Glomerular visceral epithelial cell (primary cell): ENCODE results near the gene SAMD4A.
A peak's percentile ranks its signal among the peaks of the same experiment; 100 is the strongest.

Source experiments
- DNase-seq: peaks from one replicate; pipeline ENCODE4 v3.0.0-alpha.2; 2016; ENCODE audit errors: extremely low spot score

Gene SAMD4A

GRCh38 chr14:54566410-54567223, at the start of gene SAMD4A:
Gene SAMD4A, plus strand, starts transcription at chr14:54567128. Its CDS starts 789 bp downstream, at chr14:54567917.
- DNase-seq, result peak; percentile 94

- DNase-seq, result no peak
Observed at GRCh38 chr14:54524410-54524809, 42.5 kb upstream of the SAMD4A start.

GRCh38 chr14:54528973-54529372, 38.0 kb upstream of the SAMD4A start:
- DNase-seq, result no peak

DNA sequence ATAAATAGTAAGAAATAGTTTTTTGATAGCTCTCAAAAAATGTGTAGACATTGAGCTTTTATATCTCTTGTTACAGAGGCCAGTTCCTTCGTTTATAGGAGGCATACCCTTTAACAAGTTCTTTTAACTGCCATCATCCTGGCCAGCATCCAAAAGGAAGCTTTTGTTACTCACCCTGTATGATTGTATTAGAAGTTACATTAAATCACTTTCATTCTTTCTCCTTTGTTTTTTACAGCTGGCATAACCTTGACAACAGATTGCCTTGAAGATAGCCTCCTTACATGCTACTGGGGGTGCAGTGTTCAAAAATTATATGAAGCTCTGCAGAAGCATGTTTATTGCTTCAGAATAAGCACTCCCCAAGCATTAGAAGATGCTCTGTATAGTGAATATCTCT, 37.1 kb upstream of the SAMD4A start:
- peak; percentile 47 for DNase-seq

DNA sequence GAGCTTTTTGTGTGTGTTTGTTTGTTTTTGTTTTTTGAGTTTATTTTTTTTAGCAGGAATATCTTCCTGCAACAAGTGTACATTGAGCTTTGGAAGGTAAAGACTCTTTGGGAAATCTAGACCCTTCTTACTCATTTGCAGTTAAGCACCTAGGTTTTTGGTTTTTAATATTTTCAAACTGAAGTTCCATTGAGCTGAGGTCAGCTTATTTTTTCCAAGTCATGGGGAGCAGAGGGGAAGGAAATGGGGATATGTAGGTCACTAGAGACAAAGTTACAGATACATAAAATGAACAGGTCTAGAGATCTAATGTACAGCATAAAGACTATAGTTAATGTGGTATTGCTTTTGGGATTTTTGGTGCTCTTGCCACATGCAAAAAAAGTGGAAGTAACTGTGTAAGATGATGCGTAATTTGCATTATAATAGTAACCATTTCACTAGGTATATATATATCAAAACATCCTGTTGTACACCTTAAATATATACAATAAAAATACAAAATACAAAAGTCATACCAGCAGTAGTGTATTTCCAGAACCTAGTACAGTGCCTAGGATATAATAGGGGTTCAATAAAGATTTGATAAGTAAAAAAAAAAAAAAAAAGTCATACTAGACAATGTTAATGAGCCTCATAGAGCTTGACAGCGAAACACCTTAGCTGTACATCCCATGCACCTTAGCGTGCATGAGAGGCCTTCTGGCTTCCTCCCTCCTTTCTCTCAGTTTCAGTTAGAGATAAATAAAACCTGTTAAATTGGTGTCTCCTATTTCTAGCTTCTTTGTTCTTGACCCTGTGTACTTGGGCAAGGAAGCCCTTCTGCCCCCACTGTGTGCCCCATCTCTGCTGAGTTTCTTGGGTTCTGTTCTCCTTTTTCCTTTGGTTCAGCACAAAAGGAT, 34.6 kb upstream of the SAMD4A start:
- no peak for DNase-seq

- no peak for DNase-seq
Observed at GRCh38 chr14:54533100-54533499, 33.8 kb upstream of the SAMD4A start.

- no peak for DNase-seq
Observed at GRCh38 chr14:54535126-54535525, 31.8 kb upstream of the SAMD4A start.

DNA sequence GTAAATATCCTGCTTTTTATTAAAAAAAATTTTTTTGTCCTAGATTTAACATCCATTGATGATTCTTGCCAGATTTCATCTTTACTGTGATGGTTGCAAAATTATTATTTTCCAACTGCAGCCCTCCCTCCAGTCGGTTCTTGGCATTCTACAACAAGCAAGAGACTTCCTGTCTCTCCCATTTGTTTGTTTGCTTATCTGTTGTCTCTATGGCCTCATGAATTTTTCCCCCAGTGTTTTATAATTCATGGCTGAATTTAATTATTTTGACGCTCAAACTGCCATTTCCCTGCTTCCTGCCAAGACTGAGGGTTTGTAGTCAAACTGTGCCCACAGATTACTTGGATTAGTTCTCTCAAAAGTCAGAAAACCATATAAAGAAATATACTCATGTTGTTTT, 31.3 kb upstream of the SAMD4A start:
- no peak for DNase-seq

- DNase-seq, result no peak
Observed at GRCh38 chr14:54537651-54538050, 29.3 kb upstream of the SAMD4A start.

DNA sequence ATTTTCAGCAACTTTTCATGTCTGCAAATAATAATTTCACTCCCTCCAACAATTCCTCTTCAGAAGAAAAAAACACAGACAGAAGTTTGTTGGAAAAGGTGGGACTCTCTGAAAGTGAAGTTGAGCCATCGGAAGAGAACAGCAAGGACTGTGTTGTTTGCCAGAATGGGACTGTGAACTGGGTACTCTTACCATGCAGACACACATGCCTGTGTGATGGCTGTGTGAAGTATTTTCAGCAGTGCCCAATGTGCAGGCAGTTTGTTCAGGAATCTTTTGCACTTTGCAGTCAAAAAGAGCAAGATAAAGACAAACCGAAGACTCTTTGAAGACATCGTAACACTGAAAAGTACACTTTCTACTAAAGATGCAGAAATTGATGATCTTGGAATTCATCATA, 28.9 kb upstream of the SAMD4A start:
- no peak for DNase-seq

GRCh38 chr14:54547583-54547982, 19.3 kb upstream of the SAMD4A start:
- no peak for DNase-seq

DNA sequence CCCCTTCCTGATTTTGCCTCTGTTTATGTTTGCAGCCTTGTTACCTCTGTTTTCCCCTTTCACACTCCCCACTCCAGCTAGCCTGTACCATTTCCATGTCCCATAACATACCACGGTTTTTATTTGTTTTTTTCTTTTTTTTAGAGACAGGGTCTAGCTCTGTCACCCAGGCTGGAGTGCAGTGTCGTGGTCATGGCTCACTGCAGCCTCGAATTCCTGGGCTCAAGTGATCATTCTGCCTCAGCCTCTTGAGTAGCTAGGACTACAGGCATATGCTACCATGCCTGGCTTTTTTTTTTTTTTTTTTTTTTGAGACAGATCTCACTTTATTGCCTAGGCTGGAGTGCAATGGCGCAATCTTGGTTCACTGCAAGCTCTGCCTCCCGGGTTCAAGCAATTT, 18.4 kb upstream of the SAMD4A start:
- no peak for DNase-seq

DNA sequence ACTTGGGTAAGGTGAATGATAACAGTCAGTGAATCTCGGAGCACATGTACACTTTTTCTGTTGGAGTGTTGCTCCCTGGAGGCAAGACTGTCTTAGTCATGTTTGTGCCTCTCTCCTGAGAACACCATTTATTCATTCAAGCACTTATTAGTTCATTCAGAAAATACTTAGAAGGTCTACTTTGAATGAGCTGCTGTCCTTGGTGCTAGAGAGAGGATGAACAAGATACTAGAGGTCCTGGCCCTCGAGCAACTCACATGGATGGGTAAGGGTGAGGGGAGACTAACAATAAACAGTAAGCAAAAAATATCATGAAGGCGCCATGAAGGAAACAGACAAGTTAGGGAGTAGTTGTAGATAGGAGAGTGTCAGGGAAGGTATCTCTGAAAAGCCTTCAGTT, 17.1 kb upstream of the SAMD4A start:
- no peak for DNase-seq

- no peak for DNase-seq
Observed at GRCh38 chr14:54550514-54550913, 16.4 kb upstream of the SAMD4A start.

GRCh38 chr14:54554401-54554800, 12.5 kb upstream of the SAMD4A start:
- no peak for DNase-seq

DNA sequence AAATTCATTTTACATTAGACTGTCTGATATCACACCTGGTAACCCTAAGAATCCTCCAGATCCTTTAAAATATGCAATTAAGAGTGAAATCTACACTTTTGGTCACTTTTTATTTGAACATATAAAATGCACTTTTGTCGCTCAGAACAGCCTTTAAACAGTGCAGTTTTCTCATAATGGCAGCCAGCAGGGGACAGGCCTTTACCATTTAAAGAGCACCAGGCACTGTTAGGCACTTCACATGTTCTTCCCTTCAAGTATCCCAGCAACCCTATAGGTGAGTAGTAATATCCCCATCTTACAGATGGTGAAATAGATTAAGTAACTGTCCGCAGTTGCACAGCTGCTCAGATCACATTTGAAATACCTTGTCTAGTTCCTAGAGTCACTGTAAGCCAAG, 11.3 kb upstream of the SAMD4A start:
- no peak for DNase-seq

DNA sequence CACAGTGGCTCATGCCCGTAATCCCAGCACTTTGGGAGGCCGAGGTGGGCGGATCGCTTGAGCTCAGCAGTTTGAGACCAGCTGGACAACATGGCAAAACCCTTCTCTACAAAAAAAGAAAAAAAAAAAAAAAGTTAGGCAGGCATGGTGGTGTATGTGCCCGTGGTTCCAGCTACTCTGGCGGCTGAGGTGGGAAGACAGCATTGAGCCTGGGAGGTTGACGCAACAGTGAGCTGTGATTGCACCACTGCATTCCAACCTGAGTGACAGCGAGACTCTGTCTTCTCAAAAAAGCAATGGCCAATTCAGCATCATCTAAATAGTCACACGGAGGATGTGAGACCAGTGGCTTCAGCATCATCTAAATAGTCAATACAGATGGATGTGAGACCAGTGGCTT, 10.4 kb upstream of the SAMD4A start:
- DNase-seq, result no peak

DNA sequence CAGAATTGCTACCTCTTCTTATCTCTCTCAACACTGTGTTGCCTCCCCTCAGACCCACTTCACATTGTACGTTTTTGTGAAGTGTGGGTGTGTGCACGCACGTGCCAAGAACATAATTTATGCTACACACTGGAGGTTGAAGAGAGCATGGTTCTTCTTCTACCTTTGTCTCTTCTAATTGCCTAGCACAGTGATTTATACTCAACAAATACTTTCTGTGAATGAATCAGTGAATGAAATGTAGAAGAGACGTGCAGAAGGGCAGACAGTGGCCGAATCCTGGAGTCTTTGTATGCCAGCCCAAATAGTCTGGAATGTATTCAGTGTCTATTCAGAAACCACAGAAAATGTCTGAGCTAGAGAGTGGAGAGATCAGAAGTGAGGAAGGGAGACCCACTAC, 4.6 kb upstream of the SAMD4A start:
- peak; percentile 54 for DNase-seq

GRCh38 chr14:54564071-54564867, 2.7 kb upstream of the SAMD4A start:
- DNase-seq, result peak; percentile 56

DNA sequence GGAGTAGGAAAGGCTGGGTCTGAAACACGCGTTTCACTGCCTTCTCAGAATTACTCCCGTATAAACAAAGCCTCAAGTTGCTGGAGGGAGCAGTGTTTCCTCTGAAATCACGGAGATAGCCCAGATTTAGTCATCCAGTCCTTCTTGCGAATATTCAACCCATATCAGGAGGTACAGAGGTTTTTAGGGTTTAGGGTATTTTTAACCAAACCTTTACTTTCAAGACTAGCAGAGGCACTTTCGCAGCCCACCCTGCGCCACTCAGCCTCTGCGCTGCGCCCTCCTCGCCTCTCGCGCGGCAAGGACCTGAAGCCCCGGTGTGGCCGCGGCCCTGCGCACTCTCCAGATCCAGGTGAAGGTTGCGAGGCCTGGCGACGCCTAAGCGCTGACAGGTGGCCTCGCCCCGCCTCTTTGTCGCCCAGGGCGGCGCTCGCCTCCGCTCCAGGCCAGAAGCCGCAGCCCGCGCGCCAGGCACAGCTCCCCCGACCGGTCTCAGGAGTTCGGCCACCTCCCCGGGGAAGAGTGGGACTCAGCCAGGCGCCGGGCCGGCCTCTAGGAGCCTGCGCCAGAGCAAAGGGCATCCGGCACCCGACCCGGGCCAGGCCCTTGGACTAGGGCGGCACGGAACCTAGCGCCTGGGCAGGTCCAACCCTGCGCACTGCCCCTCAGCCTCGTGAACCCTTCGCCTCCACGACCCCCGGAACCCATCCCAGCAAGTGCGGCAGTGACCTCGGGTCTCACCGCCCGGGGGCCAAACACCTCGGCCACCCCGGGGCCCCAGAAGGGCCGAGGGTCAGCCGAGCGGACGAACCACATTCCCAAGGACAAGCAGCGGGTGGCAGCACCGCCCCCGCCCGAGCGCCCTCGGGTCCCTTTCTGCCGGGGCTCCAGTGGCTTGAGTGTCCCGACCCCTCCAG, 1.8 kb upstream of the SAMD4A start:
- DNase-seq, result peak; percentile 61
